IMR-90 (cell line): Measurements from ENCODE around the gene FGF19. TPM values are rescaled to one million over a fixed set of nuclear protein-coding genes. Genes with fewer than 3 reads are reported as not detected.

Source experiments
- ATAC-seq: fragments of 200-7000 bp; cut with Tn5 transposase; 2 replicates; pipeline ENCODE4 v1.9.1; 2020; ENCODE audit warnings: low read depth, mild to moderate bottlenecking, moderate library complexity
- BruUV-seq: library from RNA; stranded (reverse); fragments of 400-500 nt; replicated peaks from 2 replicates; lab custom pipeline; 2021; lab: Mats Ljungman, UMichigan
- CTCF ChIA-PET: fragments of 300-600 bp; formaldehyde crosslinking; extraction: SDS; loops from one replicate; lab custom pipeline; 2021; ENCODE audit warnings: antibody characterized with exemption; lab: Yijun Ruan, JAX
- POLR2A ChIA-PET: fragments of 300-600 bp; sonication (Branson Sonifier 250); formaldehyde crosslinking; loops from one replicate; lab custom pipeline; 2022; ENCODE audit warnings: antibody characterized with exemption; ENCODE audit not compliant: unreplicated experiment; lab: Charles Lee
- DNase-seq: peaks from one replicate; pipeline ENCODE4 v3.0.0; 2013
- H2AFZ ChIP-seq: replicated peaks from 2 replicates; pipeline ENCODE3; 2013; ENCODE audit warnings: low read length, mild to moderate bottlenecking; ENCODE audit not compliant: poor library complexity
- H2AK5ac ChIP-seq: 2 replicates; pipeline ENCODE4 v1.6.1; 2013; ENCODE audit warnings: low read depth, low read length, inconsistent platforms
- H2AK9ac ChIP-seq: replicated peaks from 2 replicates; pipeline ENCODE3; 2013; ENCODE audit warnings: mild to moderate bottlenecking, low read depth, low read length, moderate library complexity; ENCODE audit not compliant: poor library complexity
- H2BK120ac ChIP-seq: 2 replicates; pipeline ENCODE4 v1.6.1; 2013; ENCODE audit warnings: low read depth, low read length, inconsistent platforms
- H2BK15ac ChIP-seq: 3 replicates; pipeline ENCODE4 v1.6.1; 2013; ENCODE audit warnings: low read depth, low read length, inconsistent platforms
- H2BK20ac ChIP-seq: 2 replicates; pipeline ENCODE4 v1.6.1; 2013; ENCODE audit warnings: low read depth, mild to moderate bottlenecking, inconsistent platforms, low read length, moderate library complexity
- H2BK5ac ChIP-seq: 2 replicates; pipeline ENCODE4 v1.6.1; 2013; ENCODE audit warnings: mild to moderate bottlenecking, low read depth, low read length, inconsistent platforms; ENCODE audit not compliant: poor library complexity, severe bottlenecking
- H3K14ac ChIP-seq: replicated peaks from 2 replicates; pipeline ENCODE4 v1.6.1; 2013; ENCODE audit warnings: low read depth, low read length, inconsistent platforms
- H3K18ac ChIP-seq: 2 replicates; pipeline ENCODE4 v1.6.1; 2013; ENCODE audit warnings: low read depth, low read length, control low read depth
- H3K23ac ChIP-seq: 2 replicates; pipeline ENCODE4 v1.6.1; 2013; ENCODE audit warnings: low read depth, low read length, inconsistent platforms
- H3K27ac ChIP-seq: 2 replicates; pipeline ENCODE4 v1.5.1; 2013; ENCODE audit warnings: mild to moderate bottlenecking, control low read depth, low read length; ENCODE audit not compliant: insufficient read depth
- H3K27me3 ChIP-seq: 2 replicates; pipeline ENCODE4 v1.6.1; 2013; ENCODE audit warnings: low read length; ENCODE audit not compliant: control insufficient read depth, insufficient read depth
- H3K36me3 ChIP-seq: 2 replicates; pipeline ENCODE4 v1.6.1; 2013; ENCODE audit warnings: low read length, mixed read lengths; ENCODE audit not compliant: control insufficient read depth, insufficient read depth
- H3K4ac ChIP-seq: 2 replicates; pipeline ENCODE4 v1.6.1; 2013; ENCODE audit warnings: low read depth, low read length, inconsistent platforms
- H3K4me1 ChIP-seq: 2 replicates; pipeline ENCODE4 v1.6.1; 2013; ENCODE audit warnings: low read length, mixed read lengths; ENCODE audit not compliant: control insufficient read depth, insufficient read depth
- H3K4me2 ChIP-seq: 2 replicates; pipeline ENCODE4 v1.6.1; 2013; ENCODE audit warnings: low read depth, mild to moderate bottlenecking, control low read depth, low read length, moderate library complexity
- H3K4me3 ChIP-seq: 2 replicates; pipeline ENCODE4 v1.5.1; 2013; ENCODE audit warnings: low read depth, mild to moderate bottlenecking, control low read depth, low read length, moderate library complexity; ENCODE audit not compliant: insufficient read depth
- H3K56ac ChIP-seq: 2 replicates; pipeline ENCODE4 v1.6.1; 2013; ENCODE audit warnings: low read length, inconsistent platforms; ENCODE audit not compliant: insufficient read depth; ENCODE audit errors: extremely low read depth
- H3K79me1 ChIP-seq, 2 experiments: 2 replicates each; pipeline ENCODE4 v1.6.1; 2013; ENCODE audit warnings: low read length in 2 of 2, inconsistent platforms in 1 of 2, low read depth in 1 of 2
- H3K9ac ChIP-seq: 2 replicates; pipeline ENCODE4 v1.6.1; 2013; ENCODE audit warnings: low read depth, low read length, control low read depth
- H3K9me1 ChIP-seq: 2 replicates; pipeline ENCODE4 v1.6.1; 2013; ENCODE audit warnings: low read length, inconsistent platforms; ENCODE audit not compliant: insufficient read depth
- H3K9me3 ChIP-seq: 2 replicates; pipeline ENCODE4 v1.6.1; 2013; ENCODE audit warnings: low read length; ENCODE audit not compliant: control insufficient read depth, insufficient read depth
- H4K20me1 ChIP-seq: 2 replicates; pipeline ENCODE4 v1.6.1; 2013; ENCODE audit warnings: low read length, inconsistent platforms; ENCODE audit not compliant: insufficient read depth
- H4K5ac ChIP-seq: 2 replicates; pipeline ENCODE4 v1.6.1; 2013; ENCODE audit warnings: mild to moderate bottlenecking, low read depth, low read length, control low read depth
- H4K8ac ChIP-seq, 2 experiments: 2 replicates each; pipeline ENCODE4 v1.6.1; 2013; ENCODE audit warnings: low read depth in 2 of 2, low read length in 2 of 2, control low read depth in 1 of 2, inconsistent platforms in 1 of 2
- H4K91ac ChIP-seq: 2 replicates; pipeline ENCODE4 v1.6.1; 2013; ENCODE audit warnings: low read depth, low read length, inconsistent platforms; ENCODE audit not compliant: insufficient read depth
- CEBPB ChIP-seq: IDR thresholded peaks from 2 replicates; pipeline ENCODE4 v1.6.1; 2012; ENCODE audit warnings: low read depth, low read length, improper control_type of control experiment
- CHD1 ChIP-seq: IDR thresholded peaks from 2 replicates; pipeline ENCODE4 v1.6.1; 2012; ENCODE audit warnings: low read depth, low read length, improper control_type of control experiment
- CTCF ChIP-seq: conservative IDR thresholded peaks from 2 replicates; pipeline ENCODE4 v1.5.1; 2012; ENCODE audit warnings: mild to moderate bottlenecking, low read depth, low read length, improper control_type of control experiment
- ELK1 ChIP-seq: fragments of 150-350 bp; IDR thresholded peaks from 2 replicates; pipeline ENCODE4 v1.6.1; 2016; ENCODE audit warnings: low read depth, mild to moderate bottlenecking, low read length, moderate library complexity, borderline replicate concordance
- FOS ChIP-seq: fragments of 150-350 bp; IDR thresholded peaks from 2 replicates; pipeline ENCODE4 v1.6.1; 2016; ENCODE audit warnings: low read depth, low read length
- MAFK ChIP-seq: IDR thresholded peaks from 2 replicates; pipeline ENCODE4 v1.6.1; 2012; ENCODE audit warnings: low read depth, low read length, improper control_type of control experiment
- NFE2L2 ChIP-seq: fragments of 150-350 bp; IDR thresholded peaks from 2 replicates; pipeline ENCODE4 v1.6.1; 2016; ENCODE audit warnings: low read depth, mild to moderate bottlenecking, low read length
- POLR2A ChIP-seq: IDR thresholded peaks from 2 replicates; pipeline ENCODE4 v1.6.1; 2012; ENCODE audit warnings: mild to moderate bottlenecking, low read depth, low read length
- RAD21 ChIP-seq: IDR thresholded peaks from 2 replicates; pipeline ENCODE4 v1.6.1; 2012; ENCODE audit warnings: low read length, improper control_type of control experiment
- RCOR1 ChIP-seq: IDR thresholded peaks from 2 replicates; pipeline ENCODE4 v1.6.1; 2012; ENCODE audit warnings: mild to moderate bottlenecking, low read length, improper control_type of control experiment; ENCODE audit not compliant: insufficient replicate concordance
- RFX5 ChIP-seq: IDR thresholded peaks from 2 replicates; pipeline ENCODE4 v1.8.0; 2012; ENCODE audit warnings: low read depth, mild to moderate bottlenecking, low read length, moderate library complexity
- SMC3 ChIP-seq: fragments of 150-350 bp; IDR thresholded peaks from 2 replicates; pipeline ENCODE4 v1.6.1; 2016; ENCODE audit warnings: low read depth, mild to moderate bottlenecking, antibody characterized with exemption, low read length, moderate library complexity
- WGBS, 2 experiments: methylation state at CpG; one replicate each; pipeline versions ENCODE4 v1.1.5 to v1.1.7; 2013; ENCODE audit warnings: missing lambda C conversion rate in 2 of 2; ENCODE audit not compliant: insufficient read length in 1 of 2; ENCODE audit errors: extremely low coverage in 2 of 2; 5-methylcytosine and 5-hydroxymethylcytosine counted together
- dilution Hi-C: fragments of 300-500 bp; cut with HindIII; formaldehyde crosslinking; loops from one replicate; pipeline ENCODE4 v1.14.3; 2018; ENCODE audit warnings: low sequenced_read_pairs; ENCODE audit not compliant: unreplicated experiment
- in situ Hi-C: fragments of 300-500 bp; cut with MboI; formaldehyde crosslinking; loops from 3 replicates; pipeline ENCODE4 v1.14.3; 2019; ENCODE audit warnings: low sequenced_read_pairs, inconsistent platforms, mixed read lengths
- intact Hi-C: fragments of 100-400 bp; cut with micrococcal nuclease; formaldehyde crosslinking; loops from 2 replicates; pipeline ENCODE4 v1.10.0; 2022
- polyA plus RNA-seq, 3 experiments: library from polyadenylated mRNA; depleted of rRNA; stranded (reverse); fragments of >200 nt; gene quantifications; 2 replicates each; pipeline ENCODE4 v1.2.3, GENCODE V29; 2012; ENCODE audit warnings: low replicate concordance in 1 of 3
- total RNA-seq: library from RNA; depleted of rRNA; stranded (reverse); fragments of >200 nt; gene quantifications from 2 replicates; pipeline ENCODE4 v1.2.3, GENCODE V29; 2012

The FGF19 gene
- total and polyA plus RNA-seq, 2 of the 4 experiments (the other 2 are of a cell fraction), result not detected

- TF ChIP-seq RAD21, result no peak
- no peak for TF ChIP-seq MAFK
Measured at GRCh38 chr11:69703768-69704507, at the start of gene FGF19 (continued).

- no peak overlapping the region for H3K27ac ChIP-seq
- H2BK5ac ChIP-seq, result no peak overlapping the region
- no TSS peak for BruUV-seq
- 0% methylated on average over 1 of the region's 4 CpGs; no CpG with 5 or more reads in 1 of the 2 experiments for WGBS, 2 experiments
- H4K5ac ChIP-seq, result no peak overlapping the region
- intact Hi-C loops, result no loop called here
- no peaks in the 10 kb centered on the region for H3K9me1 ChIP-seq
- H3K14ac ChIP-seq, result no peak overlapping the region
- no peak overlapping the region for H4K91ac ChIP-seq
- no peak overlapping the region for H2BK20ac ChIP-seq
- no peak overlapping the region for H3K18ac ChIP-seq
- dilution Hi-C loops, result no loop called here
- H3K4ac ChIP-seq, result no peak overlapping the region
- no peak overlapping the region for H2BK120ac ChIP-seq
- no peak overlapping the region for H2AK5ac ChIP-seq
- no peak overlapping the region for H2BK15ac ChIP-seq
- H3K4me3 ChIP-seq, result no peak overlapping the region
- no peak overlapping the region for H4K8ac ChIP-seq
- H3K56ac ChIP-seq, result no peak overlapping the region
- no peak overlapping the region for H3K9ac ChIP-seq
- H4K20me1 ChIP-seq, result no peaks in the 10 kb centered on the region
- DNase-seq (no peak), ATAC-seq (no peak)
- no peak overlapping the region for H3K4me2 ChIP-seq
- TF ChIP-seq CTCF (no peak), RCOR1 (no peak), MAFK (no peak), FOS (no peak), CHD1 (no peak), SMC3 (no peak), POLR2A (no peak), ELK1 (no peak), NFE2L2 (no peak), CEBPB (no peak), RFX5 (no peak), RAD21 (no peak)
- H2AFZ ChIP-seq, result no peak overlapping the region
- peaks cover 8% of the 10 kb centered on the region for H3K9me3 ChIP-seq
- no peaks in the 10 kb centered on the region for H3K79me1 ChIP-seq
- in situ Hi-C loops, result no loop called here
- peaks cover 40% of the 10 kb centered on the region for H3K27me3 ChIP-seq
- H3K36me3 ChIP-seq, result no peaks in the 10 kb centered on the region
- CTCF ChIA-PET, result no interaction called here
- H3K4me1 ChIP-seq, result no peaks in the 10 kb centered on the region
- POLR2A ChIA-PET, result no interaction called here
- H2AK9ac ChIP-seq, result no peak overlapping the region
- H3K23ac ChIP-seq, result no peak overlapping the region
Measured at GRCh38 chr11:69752890-69753289, 49.1 kb upstream of the FGF19 start.
